NCI-H1092 (cell line): ENCODE measurements around the gene SCARB1.

Experiments
- DNase-seq: peaks from one replicate; lab custom pipeline; 2025; lab: John Stamatoyannopoulos, UW

SCARB1 gene

GRCh38 chr12:124760560-124760959 lies 103.1 kb downstream of the SCARB1 start:
- no peak for DNase-seq

- no peak for DNase-seq
These were observed 103.7 kb downstream of the SCARB1 start for GRCh38 chr12:124759841-124760503.

DNA sequence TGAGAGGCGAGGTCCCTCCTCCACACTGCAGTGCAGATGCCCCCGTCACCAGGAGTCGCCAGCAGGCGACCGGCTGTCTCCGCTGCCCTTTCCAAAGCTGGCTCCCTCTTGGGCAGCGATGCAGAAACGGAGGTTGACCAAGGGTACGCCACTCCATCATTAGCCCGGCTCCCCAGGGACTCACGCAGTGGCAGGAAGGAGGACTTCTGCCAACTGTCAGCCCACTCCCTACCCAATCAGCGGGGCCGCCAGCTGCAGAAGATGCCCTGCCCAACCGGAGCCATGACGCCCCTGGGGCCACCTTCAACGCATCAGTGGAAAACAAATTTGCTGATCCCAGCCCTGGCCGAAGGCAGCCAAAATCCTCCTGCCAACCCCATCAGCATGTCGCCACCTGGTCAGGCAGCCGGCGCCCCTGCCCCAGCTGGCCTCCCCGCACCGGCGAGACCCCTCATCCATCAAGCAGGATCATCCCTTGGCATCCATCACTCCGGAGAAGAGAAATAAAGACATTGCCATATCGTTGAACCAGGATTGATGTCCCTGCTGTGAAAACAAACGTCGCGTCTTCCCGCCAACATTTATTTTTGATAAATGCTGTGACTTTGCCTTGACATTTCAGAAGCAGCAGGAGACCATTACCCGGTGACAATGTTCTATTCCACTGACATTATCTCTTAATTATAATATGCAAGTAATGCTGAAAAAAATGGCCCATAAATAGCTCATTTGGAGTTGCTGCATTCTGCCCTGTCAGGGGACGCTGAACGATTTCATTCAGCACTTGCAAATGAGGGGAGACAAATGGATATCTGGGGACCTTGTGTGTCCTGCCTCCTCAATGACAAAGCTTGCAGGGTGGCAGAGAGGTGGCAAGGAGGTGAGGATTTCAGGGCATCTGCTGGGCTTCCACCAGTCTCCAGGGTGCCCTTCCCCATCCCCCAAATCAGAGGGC lies 105.1 kb downstream of the SCARB1 start:
- DNase-seq = peak; percentile 88

DNA sequence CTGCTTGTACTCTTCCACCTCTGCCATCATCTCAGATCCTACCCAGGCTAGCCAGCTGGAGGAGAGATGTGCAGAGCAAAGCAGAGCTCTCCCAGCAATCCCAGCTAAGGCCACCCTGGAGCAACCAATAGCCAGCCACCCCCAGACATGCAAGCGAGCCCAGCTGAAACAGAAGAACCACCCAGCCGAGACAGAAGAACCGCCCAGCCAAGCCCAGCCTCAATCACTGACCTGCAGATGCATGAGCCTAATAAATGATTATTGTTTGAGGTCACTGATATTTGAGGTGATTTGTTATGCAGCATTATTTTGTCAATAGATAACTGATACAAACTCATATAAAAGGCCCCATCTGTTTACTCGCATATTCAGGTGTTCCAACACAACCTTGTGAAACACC lies 106.3 kb downstream of the SCARB1 start:
- DNase-seq = no peak

DNA sequence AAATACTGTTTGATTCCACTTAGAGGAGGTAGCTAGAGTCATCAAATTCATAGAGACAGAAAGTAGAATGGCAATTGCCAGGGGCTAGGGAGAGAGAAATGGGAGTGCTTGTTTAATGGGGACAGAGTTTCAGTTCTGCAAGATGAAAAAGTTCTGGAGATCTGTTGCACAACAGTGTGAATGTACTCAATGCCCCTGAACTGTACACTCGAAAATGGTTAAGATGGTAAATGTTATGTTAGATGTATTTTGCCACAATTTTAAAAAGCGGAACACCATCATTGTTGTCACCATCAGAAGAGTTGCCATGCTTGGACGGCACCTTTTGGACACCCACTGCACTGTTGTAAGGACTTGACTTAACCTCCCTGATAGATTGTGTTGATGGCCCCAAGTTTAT lies 106.9 kb downstream of the SCARB1 start:
- DNase-seq = no peak

GRCh38 chr12:124756166-124756565 lies 107.5 kb downstream of the SCARB1 start:
- DNase-seq = no peak

DNA sequence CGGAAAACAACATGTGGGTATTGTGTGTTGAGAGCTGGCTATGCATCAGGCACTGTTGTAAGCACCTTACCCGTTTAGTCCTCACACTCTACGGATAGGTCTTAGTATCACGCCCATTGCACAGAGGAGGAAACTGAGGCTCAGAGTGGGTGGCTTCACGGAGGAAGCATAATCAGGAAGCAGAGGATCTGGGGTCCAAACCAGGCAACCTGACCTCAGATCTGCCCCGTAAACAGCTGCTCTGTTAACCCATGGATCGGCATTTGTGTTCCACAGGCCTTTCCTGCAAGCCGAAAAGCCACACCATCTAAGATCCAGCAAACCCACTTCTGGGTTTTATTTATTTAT lies 107.9 kb downstream of the SCARB1 start:
- DNase-seq = no peak

DNA sequence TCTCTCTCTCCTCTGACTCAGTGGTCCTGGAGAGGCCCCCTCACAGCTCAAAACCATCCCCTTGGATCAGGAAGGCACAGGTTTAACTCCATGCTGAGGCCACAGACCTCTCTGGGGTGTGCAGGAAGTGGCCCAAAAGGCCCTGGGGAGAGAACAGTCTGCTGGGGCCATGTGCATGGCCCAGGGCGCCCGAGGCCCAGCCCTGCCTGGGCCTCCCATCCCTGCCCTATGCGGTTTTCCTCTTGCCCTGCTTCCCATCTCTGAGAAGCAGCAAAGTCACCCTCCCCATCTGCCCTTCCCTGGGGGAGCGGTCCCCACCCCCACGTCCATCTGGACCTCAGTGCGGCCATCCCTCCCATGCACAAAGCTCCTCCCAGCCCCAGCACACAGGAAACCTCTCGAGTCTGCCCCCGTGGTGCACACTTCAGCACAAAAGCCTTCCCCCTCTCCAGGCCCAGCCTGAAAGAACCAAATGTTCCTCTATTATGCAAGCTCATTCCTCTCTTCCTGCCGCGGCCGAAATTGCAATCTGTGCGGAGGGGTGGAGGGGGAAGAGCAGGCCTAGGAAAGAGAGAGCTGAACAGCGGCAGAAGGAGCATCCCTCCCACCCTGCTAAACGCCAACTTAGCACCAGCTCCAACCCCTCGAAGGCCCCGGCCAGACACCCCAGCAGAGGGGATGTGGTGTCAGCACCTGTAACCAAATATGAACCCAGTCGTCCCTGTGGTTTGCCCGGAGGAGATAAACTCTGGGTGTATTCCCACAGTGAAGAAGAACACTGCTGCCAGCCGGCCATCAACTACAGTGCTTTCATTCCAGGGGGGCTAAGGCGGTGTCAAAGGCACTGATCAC lies 108.5 kb downstream of the SCARB1 start:
- DNase-seq = peak; percentile 91

DNA sequence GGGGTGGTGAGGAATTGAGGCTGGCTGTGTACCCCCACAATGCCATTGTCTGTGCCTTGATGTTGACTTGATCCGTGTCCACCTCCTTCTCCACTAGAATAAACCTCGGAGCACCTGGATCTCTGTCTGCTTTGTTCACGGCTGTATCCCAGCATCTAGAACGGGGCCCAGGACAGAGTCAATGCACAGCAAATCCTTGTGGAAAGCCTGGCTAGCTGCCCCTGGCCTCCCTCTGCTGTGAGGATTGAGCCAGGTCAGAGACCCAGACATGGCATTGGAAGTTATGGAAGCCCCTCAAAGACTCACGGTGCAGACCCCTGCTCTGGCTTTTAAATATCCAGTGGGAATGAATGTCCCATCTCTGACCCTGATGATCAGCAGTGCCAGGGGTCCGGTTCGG lies 109.2 kb downstream of the SCARB1 start:
- no peak for DNase-seq

DNA sequence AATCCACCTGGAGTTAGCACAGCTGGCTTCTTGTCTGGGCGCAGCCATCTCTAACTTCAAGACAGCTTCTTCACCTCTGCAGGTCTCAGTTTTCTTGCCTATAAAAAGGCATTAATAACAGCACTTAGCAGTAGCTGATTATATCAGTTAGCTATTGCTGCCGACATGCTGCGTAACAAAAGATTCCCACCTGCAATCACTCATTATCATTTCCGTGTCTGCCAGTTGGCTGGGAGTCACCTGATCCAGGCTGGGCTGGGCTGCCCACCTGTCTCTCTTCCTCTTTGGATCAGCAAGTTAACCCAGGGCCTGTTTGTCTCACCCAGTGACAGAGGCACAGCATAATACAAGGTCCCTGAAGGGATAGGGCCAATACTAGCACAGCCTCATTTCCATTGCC lies 109.7 kb downstream of the SCARB1 start:
- DNase-seq = no peak

DNA sequence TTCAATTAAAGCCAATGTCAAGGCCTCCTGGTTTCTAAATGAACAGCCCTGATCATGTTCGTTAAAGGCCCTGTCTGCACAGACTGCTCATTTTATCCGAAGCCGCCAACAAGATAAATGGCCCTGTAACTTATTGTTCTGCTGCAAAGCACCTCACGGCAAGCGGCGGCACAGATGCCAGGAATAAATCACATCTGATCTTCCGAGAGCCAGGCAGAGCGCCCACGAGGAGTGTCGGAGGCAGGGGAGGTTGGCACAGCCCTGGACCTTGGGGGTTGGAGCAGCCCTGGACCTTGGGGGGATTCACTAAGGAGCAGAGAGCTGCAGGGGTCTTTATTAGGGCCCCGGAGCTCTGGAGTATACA lies 110.5 kb downstream of the SCARB1 start:
- DNase-seq = no peak

DNA sequence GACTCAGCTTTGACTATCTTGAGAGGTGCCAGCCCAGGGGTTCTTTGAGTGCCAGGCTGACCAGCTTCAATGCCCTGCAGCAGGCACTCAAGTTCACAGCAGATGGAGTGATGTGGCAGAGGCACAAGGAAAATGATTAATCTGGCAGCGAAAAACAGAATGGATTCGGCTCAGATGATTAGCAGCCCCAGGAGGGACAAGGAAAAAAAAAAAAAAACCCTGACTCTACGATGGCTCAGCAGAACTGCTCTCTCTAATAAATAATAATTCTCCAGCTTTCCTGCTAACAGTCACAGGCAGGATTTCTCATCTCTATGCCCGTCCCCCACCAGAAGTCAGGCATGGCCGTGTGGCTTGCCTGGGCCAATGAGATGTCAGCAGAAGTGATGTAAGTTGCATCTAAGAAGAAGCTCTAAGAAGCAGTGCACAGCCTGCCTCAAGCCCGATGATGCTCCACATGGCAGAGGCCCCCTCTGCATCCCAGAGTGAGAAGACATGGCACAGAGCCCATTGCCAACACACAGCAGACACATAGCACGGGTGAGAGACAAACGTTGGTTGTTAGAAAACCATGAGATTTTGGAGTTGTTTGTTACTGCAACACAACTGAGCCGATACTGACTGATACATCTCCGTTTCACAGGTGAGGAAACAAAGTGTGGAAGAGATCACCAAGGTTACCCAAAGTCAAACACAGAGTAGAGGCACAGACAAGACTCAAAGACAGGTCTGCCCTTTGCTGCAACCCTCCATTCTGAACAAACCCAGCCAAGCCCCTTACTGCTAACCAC lies 111.0 kb downstream of the SCARB1 start:
- DNase-seq = no peak

- DNase-seq = no peak
These were observed 111.9 kb downstream of the SCARB1 start for GRCh38 chr12:124751654-124752355.

DNA sequence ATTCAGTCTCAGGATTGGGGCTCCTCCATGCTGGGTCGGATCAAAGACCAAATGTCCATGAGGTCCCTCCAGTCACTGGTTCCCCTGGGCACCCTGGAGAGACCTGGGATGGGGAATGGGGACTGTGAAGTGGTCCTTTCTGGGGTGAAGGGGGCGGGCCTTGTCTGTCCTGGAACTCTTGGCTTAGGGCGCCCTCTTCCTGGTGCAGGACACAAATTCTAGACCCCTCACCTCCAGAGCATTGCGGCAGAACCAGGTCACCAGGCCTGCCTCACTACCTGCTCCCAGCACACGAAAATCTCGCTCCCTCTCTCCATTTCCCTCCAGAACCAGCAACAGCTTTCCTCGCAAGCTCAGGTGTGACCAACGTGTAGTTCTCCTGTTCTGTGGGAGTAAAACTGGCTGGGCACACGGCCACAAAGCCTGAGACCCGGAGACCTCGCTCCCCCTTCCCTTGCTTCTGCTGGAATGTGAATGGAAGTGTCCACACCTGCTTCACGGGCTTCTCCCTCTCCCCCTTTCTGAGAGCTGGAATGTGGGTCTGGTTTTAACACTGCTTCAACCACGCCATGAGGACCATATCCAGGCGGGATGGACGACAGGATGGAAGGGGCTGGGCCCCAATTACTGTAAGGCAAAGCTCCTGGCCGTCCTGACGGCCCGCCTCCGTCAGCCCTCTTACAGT lies 112.7 kb downstream of the SCARB1 start:
- no peak for DNase-seq

DNA sequence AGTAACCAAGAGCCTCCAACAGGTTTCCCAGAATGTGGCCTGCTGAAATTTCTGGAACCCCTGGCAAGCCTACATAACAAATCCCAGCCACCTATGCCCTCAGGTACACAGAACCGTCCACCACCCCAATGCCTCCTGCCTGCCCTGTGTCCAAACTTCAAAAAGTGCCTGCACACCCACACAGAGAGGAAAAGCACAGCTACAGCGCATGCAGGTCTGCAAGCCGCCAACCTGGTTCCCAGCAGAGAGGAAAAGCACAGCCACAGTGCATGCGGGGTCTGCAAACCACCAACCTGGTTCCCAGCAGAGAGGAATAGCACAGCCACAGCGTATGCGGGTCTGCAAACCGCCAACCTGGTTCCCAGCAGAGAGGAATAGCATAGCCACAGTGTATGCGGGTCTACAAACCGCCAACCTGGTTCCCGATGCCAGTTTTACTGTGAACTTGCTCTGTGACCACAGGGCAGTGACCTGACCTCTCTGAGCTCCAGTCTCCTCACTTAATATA lies 113.5 kb downstream of the SCARB1 start:
- no peak for DNase-seq

DNA sequence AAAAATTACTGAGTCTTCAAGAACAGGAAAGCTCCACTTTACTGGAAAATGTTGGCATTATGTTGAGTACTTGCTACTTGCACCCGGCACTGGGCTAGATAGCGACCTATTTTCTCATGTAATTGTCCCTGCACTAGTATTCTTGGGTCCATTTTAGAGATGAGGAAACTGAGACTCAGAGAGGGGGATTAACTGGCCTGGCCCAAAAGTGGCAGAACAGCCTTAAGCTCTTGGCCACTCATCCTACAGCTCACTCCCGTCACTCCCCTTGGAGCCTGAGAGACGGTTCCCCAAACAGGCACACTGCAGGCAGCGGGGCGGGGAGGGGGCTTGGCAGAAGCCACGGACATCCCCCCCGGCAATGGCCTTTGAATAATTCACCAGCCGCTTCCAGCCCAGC lies 113.9 kb downstream of the SCARB1 start:
- DNase-seq = no peak

DNA sequence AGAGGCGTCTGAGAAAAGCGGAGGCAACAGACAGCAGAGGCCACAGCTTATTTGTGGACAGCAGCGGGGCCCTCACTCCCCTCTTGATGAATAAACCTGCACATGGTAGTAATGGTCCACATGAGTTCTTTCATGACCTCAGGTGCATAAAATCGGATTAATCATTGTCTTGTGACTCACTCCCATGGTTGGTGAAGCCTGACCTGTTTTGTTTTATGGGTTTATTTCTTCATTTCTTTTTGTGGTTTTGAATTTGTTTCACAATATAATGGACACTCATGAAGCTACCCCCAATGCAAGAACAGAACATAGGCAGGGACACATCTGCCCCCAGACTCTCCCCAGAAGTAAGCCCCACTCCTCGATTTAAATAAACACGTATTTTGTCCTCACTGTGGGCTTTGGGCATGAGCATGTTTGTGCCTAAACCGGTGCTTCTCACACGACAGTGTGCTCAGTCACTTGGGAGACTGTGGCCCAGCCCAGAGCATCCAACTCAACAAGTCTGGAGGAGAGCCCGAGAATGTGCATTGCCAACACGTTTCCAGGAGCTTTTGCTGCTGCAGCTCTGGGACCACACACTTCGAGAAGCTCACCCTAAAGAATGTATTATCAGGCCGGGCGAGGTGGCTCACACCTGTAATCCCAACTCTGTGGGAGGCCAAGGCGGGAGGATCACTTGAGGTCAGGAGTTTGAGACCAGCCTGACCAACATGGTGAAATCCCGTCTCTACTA lies 116.1 kb downstream of the SCARB1 start:
- DNase-seq = no peak

DNA sequence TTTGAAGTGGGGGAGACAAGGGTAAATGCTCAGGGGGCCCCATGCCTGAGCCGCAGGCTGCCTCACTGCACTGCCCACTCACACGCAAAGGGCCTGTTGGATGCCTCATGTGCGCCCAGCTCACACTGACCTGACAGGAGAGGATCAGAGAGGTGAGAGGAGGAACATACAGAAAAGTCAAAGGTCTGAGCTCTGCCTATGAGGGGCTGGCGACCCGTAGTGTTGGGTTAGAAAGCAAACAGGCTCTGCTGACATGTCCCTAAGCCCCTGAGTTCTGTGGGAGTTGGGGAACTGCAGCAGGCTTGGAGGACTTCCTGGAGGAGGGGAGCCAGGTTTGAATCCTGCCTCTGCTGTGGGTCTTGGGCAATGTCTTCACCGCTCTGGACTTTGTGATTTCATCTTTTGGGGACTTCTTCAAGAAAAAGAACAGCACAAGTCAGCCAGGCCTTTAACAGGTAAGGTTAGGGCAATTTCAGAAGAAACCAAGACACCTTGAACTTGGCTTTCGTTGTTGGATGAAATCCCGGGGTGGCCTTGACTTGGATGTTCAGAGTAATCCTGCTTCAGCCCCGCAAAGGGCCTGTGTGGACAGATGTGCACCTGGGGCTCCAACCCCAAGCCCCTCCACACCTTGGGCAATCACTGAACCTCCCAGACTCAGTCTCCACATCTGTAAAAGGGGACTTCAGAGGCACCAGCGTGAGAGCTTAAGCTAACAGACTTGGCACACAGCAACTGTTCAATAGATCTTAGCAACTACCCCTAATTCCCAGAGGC lies 116.8 kb downstream of the SCARB1 start:
- DNase-seq = no peak
